ENCODE results near the gene NCOA1.
"Not testable (repeated sequence)": the region's sequence is repeated elsewhere in the genome, so short reads cannot be mapped to it uniquely, and the experiment has no call there.

The NCOA1 gene

GRCh38 chr2:24546669-24547068 lies 55.6 kb downstream of the NCOA1 start:
- no peak overlapping the region for H3K4me2 ChIP-seq (ENCODE audit: low read length)
- no peak for TF ChIP-seq EZH2phosphoT487 (IDR thresholded peaks at IDR 0.05; ENCODE audit: borderline replicate concordance, low read length)
- no peak for TF ChIP-seq CTCF (IDR thresholded peaks at IDR 0.05; ENCODE audit: low read depth, low read length, poor library complexity, severe bottlenecking)
- no peaks in the 10 kb centered on the region for H3K4me1 ChIP-seq (ENCODE audit: control insufficient read depth, low read length)
- no peak overlapping the region for H3K27ac ChIP-seq (ENCODE audit: low read depth, low read length)
- H4K20me1 ChIP-seq (ENCODE audit: control insufficient read depth, insufficient read depth, low read depth, low read length): no peaks in the 10 kb centered on the region
- H3K9me2 ChIP-seq (replicated peaks; ENCODE audit: control insufficient read depth, low read length): no peaks in the 10 kb centered on the region
- H3K79me2 ChIP-seq (ENCODE audit: control insufficient read depth, low read length): no peaks in the 10 kb centered on the region
- H3K4me3 ChIP-seq (ENCODE audit: low read length): no peak overlapping the region
- no peaks in the 10 kb centered on the region for H3K27me3 ChIP-seq (ENCODE audit: control insufficient read depth, low read length)
- no peaks in the 10 kb centered on the region for H3K36me3 ChIP-seq (ENCODE audit: control insufficient read depth, low read length)
- H3F3A ChIP-seq (ENCODE audit: control insufficient read depth, insufficient read depth): no peaks in the 10 kb centered on the region
- no peaks in the 10 kb centered on the region for H3K9me3 ChIP-seq (ENCODE audit: control insufficient read depth, insufficient read depth, low read length)

- H3K4me3 ChIP-seq (ENCODE audit: low read length): no peak overlapping the region
- no peak overlapping the region for H3K4me2 ChIP-seq (ENCODE audit: low read length)
- H3K27me3 ChIP-seq (ENCODE audit: control insufficient read depth, low read length): no peaks in the 10 kb centered on the region
- H3K36me3 ChIP-seq (ENCODE audit: control insufficient read depth, low read length): no peaks in the 10 kb centered on the region
- no peaks in the 10 kb centered on the region for H3K9me3 ChIP-seq (ENCODE audit: control insufficient read depth, insufficient read depth, low read length)
- no peaks in the 10 kb centered on the region for H3F3A ChIP-seq (ENCODE audit: control insufficient read depth, insufficient read depth)
- TF ChIP-seq CTCF (IDR thresholded peaks at IDR 0.05; ENCODE audit: low read depth, low read length, poor library complexity, severe bottlenecking) (no peak), EZH2phosphoT487 (IDR thresholded peaks at IDR 0.05; ENCODE audit: borderline replicate concordance, low read length) (no peak)
- no peaks in the 10 kb centered on the region for H3K9me2 ChIP-seq (replicated peaks; ENCODE audit: control insufficient read depth, low read length)
- H3K4me1 ChIP-seq (ENCODE audit: control insufficient read depth, low read length): no peaks in the 10 kb centered on the region
- no peaks in the 10 kb centered on the region for H3K79me2 ChIP-seq (ENCODE audit: control insufficient read depth, low read length)
- no peaks in the 10 kb centered on the region for H4K20me1 ChIP-seq (ENCODE audit: control insufficient read depth, insufficient read depth, low read depth, low read length)
- no peak overlapping the region for H3K27ac ChIP-seq (ENCODE audit: low read depth, low read length)
Measured at GRCh38 chr2:24548058-24548457, 57.0 kb downstream of the NCOA1 start.

- H3K9me2 ChIP-seq (replicated peaks; ENCODE audit: control insufficient read depth, low read length); H3K27me3 ChIP-seq (ENCODE audit: control insufficient read depth, low read length); H3F3A ChIP-seq (ENCODE audit: control insufficient read depth, insufficient read depth); H4K20me1 ChIP-seq (ENCODE audit: control insufficient read depth, insufficient read depth, low read depth, low read length); H3K9me3 ChIP-seq (ENCODE audit: control insufficient read depth, insufficient read depth, low read length); H3K4me1 ChIP-seq (ENCODE audit: control insufficient read depth, low read length); H3K4me2 ChIP-seq (ENCODE audit: low read length); H3K27ac ChIP-seq (ENCODE audit: low read depth, low read length); H3K4me3 ChIP-seq (ENCODE audit: low read length); H3K36me3 ChIP-seq (ENCODE audit: control insufficient read depth, low read length); H3K79me2 ChIP-seq (ENCODE audit: control insufficient read depth, low read length): not testable (repeated sequence)
Measured at GRCh38 chr2:24550301-24550700, 59.2 kb downstream of the NCOA1 start.

- H3K9me2 ChIP-seq (replicated peaks; ENCODE audit: control insufficient read depth, low read length): no peaks in the 10 kb centered on the region
- TF ChIP-seq EZH2phosphoT487 (IDR thresholded peaks at IDR 0.05; ENCODE audit: borderline replicate concordance, low read length) (no peak), CTCF (IDR thresholded peaks at IDR 0.05; ENCODE audit: low read depth, low read length, poor library complexity, severe bottlenecking) (no peak)
- H3K36me3 ChIP-seq (ENCODE audit: control insufficient read depth, low read length): no peaks in the 10 kb centered on the region
Measured at GRCh38 chr2:24551016-24551415, 60.0 kb downstream of the NCOA1 start.

More at GRCh38 chr2:24551016-24551415, 60.0 kb downstream of the NCOA1 start:
- no peak overlapping the region for H3K4me3 ChIP-seq (ENCODE audit: low read length)
- H3K9me3 ChIP-seq (ENCODE audit: control insufficient read depth, insufficient read depth, low read length): no peaks in the 10 kb centered on the region
- H3K79me2 ChIP-seq (ENCODE audit: control insufficient read depth, low read length): no peaks in the 10 kb centered on the region
- no peak overlapping the region for H3K4me2 ChIP-seq (ENCODE audit: low read length)
- H3K27ac ChIP-seq (ENCODE audit: low read depth, low read length): no peak overlapping the region
- H4K20me1 ChIP-seq (ENCODE audit: control insufficient read depth, insufficient read depth, low read depth, low read length): no peaks in the 10 kb centered on the region
- H3K27me3 ChIP-seq (ENCODE audit: control insufficient read depth, low read length): no peaks in the 10 kb centered on the region
- no peaks in the 10 kb centered on the region for H3K4me1 ChIP-seq (ENCODE audit: control insufficient read depth, low read length)
- H3F3A ChIP-seq (ENCODE audit: control insufficient read depth, insufficient read depth): no peaks in the 10 kb centered on the region
